MM.1S (cell line): Measurements from ENCODE around the gene NEK6.

Experiments used
- DNase-seq: peaks from one replicate; pipeline ENCODE4 v3.0.0-alpha.2; 2015
- H2AFZ ChIP-seq: fragments of 300-600 bp; sonication (generic); 2 replicates; pipeline ENCODE4 v1.6.0; 2016; ENCODE audit warnings: antibody characterized with exemption, low read length
- H3F3A ChIP-seq: fragments of 300-600 bp; sonication (generic); 2 replicates; pipeline ENCODE4 v1.6.1; 2016; ENCODE audit warnings: mild to moderate bottlenecking, antibody characterized with exemption, low read length, moderate library complexity, mixed read lengths; ENCODE audit not compliant: insufficient read depth
- H3K27ac ChIP-seq: fragments of 300-600 bp; sonication (generic); 2 replicates; pipeline ENCODE4 v1.5.1; 2016; ENCODE audit warnings: mild to moderate bottlenecking, low read length
- H3K27me3 ChIP-seq: fragments of 300-600 bp; sonication (generic); replicated peaks from 2 replicates; pipeline ENCODE4 v1.6.0; 2016; ENCODE audit warnings: low read length; ENCODE audit not compliant: insufficient read depth
- H3K36me3 ChIP-seq: fragments of 300-600 bp; sonication (generic); replicated peaks from 2 replicates; pipeline ENCODE4 v1.6.1; 2016; ENCODE audit warnings: mild to moderate bottlenecking, low read length, mixed read lengths; ENCODE audit not compliant: insufficient read depth
- H3K4me1 ChIP-seq: fragments of 300-600 bp; sonication (generic); 2 replicates; pipeline ENCODE4 v1.6.1; 2016; ENCODE audit warnings: low read length, mixed read lengths
- H3K4me2 ChIP-seq: fragments of 300-600 bp; sonication (generic); 2 replicates; pipeline ENCODE4 v1.6.0; 2016; ENCODE audit warnings: low read depth, low read length
- H3K4me3 ChIP-seq: fragments of 300-600 bp; sonication (generic); 2 replicates; pipeline ENCODE4 v1.5.1; 2016; ENCODE audit warnings: low read length, mixed read lengths
- H3K79me2 ChIP-seq: fragments of 300-600 bp; sonication (generic); 2 replicates; pipeline ENCODE4 v1.6.1; 2016; ENCODE audit warnings: mixed run types, low read length, mixed read lengths
- H3K9ac ChIP-seq: fragments of 300-600 bp; sonication (generic); 2 replicates; pipeline ENCODE4 v1.6.1; 2016; ENCODE audit warnings: low read length, mixed read lengths
- H3K9me2 ChIP-seq: fragments of 300-600 bp; sonication (generic); replicated peaks from 2 replicates; pipeline ENCODE4 v1.6.1; 2016; ENCODE audit warnings: mild to moderate bottlenecking, low read length, mixed read lengths; ENCODE audit not compliant: insufficient read depth
- H3K9me3 ChIP-seq: fragments of 300-600 bp; sonication (generic); replicated peaks from 2 replicates; pipeline ENCODE4 v1.6.1; 2016; ENCODE audit warnings: mild to moderate bottlenecking, low read length, mixed read lengths; ENCODE audit not compliant: insufficient read depth
- H4K20me1 ChIP-seq: fragments of 300-600 bp; sonication (generic); 2 replicates; pipeline ENCODE4 v1.6.1; 2016; ENCODE audit warnings: mild to moderate bottlenecking, low read length, moderate library complexity, mixed read lengths; ENCODE audit not compliant: insufficient read depth
- CTCF ChIP-seq: fragments of 300-600 bp; sonication (generic); IDR thresholded peaks from 2 replicates; pipeline ENCODE4 v1.5.1; 2016; ENCODE audit warnings: antibody characterized with exemption, low read length, mixed read lengths
- EZH2 ChIP-seq: fragments of 300-600 bp; sonication (generic); optimal IDR thresholded peaks from 2 replicates; pipeline ENCODE3; 2017; ENCODE audit warnings: low read depth, mild to moderate bottlenecking, antibody characterized with exemption, low read length, mixed read lengths
- EZH2phosphoT487 ChIP-seq: fragments of 300-600 bp; sonication (generic); IDR thresholded peaks from 2 replicates; pipeline ENCODE4 v1.6.1; 2018; ENCODE audit warnings: antibody characterized with exemption, low read length

Gene NEK6

GRCh38 chr9:124222918-124223720, 34.6 kb upstream of the NEK6 start:
- Histone ChIP-seq H3K36me3 (no peaks in the 10 kb centered on the region), H3F3A (peaks cover 12% of the 10 kb centered on the region), H3K79me2 (no peaks in the 10 kb centered on the region), H3K4me2 (no peak overlapping the region), H3K27me3 (no peaks in the 10 kb centered on the region), H4K20me1 (no peaks in the 10 kb centered on the region), H3K4me1 (peaks cover 17% of the 10 kb centered on the region), H3K9me3 (no peaks in the 10 kb centered on the region), H2AFZ (no peak overlapping the region), H3K9me2 (no peaks in the 10 kb centered on the region), H3K27ac (no peak overlapping the region), H3K4me3 (no peak overlapping the region), H3K9ac (no peak overlapping the region)
- TF ChIP-seq CTCF (no peak), EZH2phosphoT487 (no peak), EZH2 (no peak)
- DNase-seq, result no peak

- Histone ChIP-seq H3K9me3 (no peaks in the 10 kb centered on the region), H3K27me3 (no peaks in the 10 kb centered on the region), H3K4me2 (no peak overlapping the region), H3K27ac (no peak overlapping the region), H3F3A (no peaks in the 10 kb centered on the region), H4K20me1 (no peaks in the 10 kb centered on the region), H2AFZ (no peak overlapping the region), H3K36me3 (no peaks in the 10 kb centered on the region), H3K79me2 (no peaks in the 10 kb centered on the region), H3K4me3 (no peak overlapping the region), H3K4me1 (0 out of 2 replicates have a peak, but pooled peaks cover 4% of the 10 kb centered on the region), H3K9me2 (no peaks in the 10 kb centered on the region), H3K9ac (no peak overlapping the region)
- TF ChIP-seq EZH2phosphoT487 (no peak), CTCF (no peak), EZH2 (no peak)
- DNase-seq, result no peak
Observed at GRCh38 chr9:124225945-124226344, 31.8 kb upstream of the NEK6 start.

- Histone ChIP-seq H3K9ac (no peak overlapping the region), H3K4me3 (no peak overlapping the region), H3K4me2 (no peak overlapping the region), H3K27ac (no peak overlapping the region), H3F3A (no peaks in the 10 kb centered on the region), H3K9me3 (no peaks in the 10 kb centered on the region), H4K20me1 (no peaks in the 10 kb centered on the region), H3K9me2 (no peaks in the 10 kb centered on the region), H3K27me3 (no peaks in the 10 kb centered on the region), H2AFZ (no peak overlapping the region), H3K4me1 (no peaks in the 10 kb centered on the region), H3K36me3 (no peaks in the 10 kb centered on the region), H3K79me2 (no peaks in the 10 kb centered on the region)
- TF ChIP-seq EZH2phosphoT487 (no peak), EZH2 (no peak), CTCF (no peak)
- DNase-seq, result no peak
Observed at GRCh38 chr9:124228516-124228915, 29.2 kb upstream of the NEK6 start.
